Parathyroid adenoma (tissue), 2 donors: Measurements from ENCODE around the gene ABTB2.

Experiments
- H2AFZ ChIP-seq: fragments of 300-600 bp; sonication (generic); one replicate; pipeline ENCODE4 v1.7.0; 2017; ENCODE audit warnings: antibody characterized with exemption, mild to moderate bottlenecking
- H3K27ac ChIP-seq: fragments of 300-600 bp; sonication (generic); one replicate; pipeline ENCODE4 v1.7.0; 2017
- H3K27me3 ChIP-seq: fragments of 300-600 bp; sonication (generic); one replicate; pipeline ENCODE4 v1.7.0; 2017; ENCODE audit warnings: low read length; ENCODE audit not compliant: control insufficient read depth, insufficient read depth
- H3K36me3 ChIP-seq: fragments of 300-600 bp; sonication (generic); one replicate; pipeline ENCODE4 v1.7.0; 2017; ENCODE audit warnings: low read length; ENCODE audit not compliant: control insufficient read depth, insufficient read depth
- H3K4me1 ChIP-seq: fragments of 300-600 bp; sonication (generic); one replicate; pipeline ENCODE4 v1.7.0; 2017; ENCODE audit warnings: control low read depth
- H3K4me2 ChIP-seq: fragments of 300-600 bp; sonication (generic); one replicate; pipeline ENCODE4 v1.7.0; 2017; ENCODE audit warnings: low read length
- H3K4me3 ChIP-seq: fragments of 300-600 bp; sonication (generic); one replicate; pipeline ENCODE4 v1.7.0; 2017; ENCODE audit warnings: low read depth, low read length
- H3K79me2 ChIP-seq: fragments of 300-600 bp; sonication (generic); one replicate; pipeline ENCODE4 v1.7.0; 2017; ENCODE audit warnings: control low read depth
- H3K9ac ChIP-seq: fragments of 300-600 bp; sonication (generic); one replicate; pipeline ENCODE4 v1.7.0; 2017; ENCODE audit warnings: mild to moderate bottlenecking
- H3K9me3 ChIP-seq: fragments of 300-600 bp; sonication (generic); one replicate; pipeline ENCODE4 v1.7.0; 2017; ENCODE audit warnings: low read length; ENCODE audit not compliant: control insufficient read depth
- CTCF ChIP-seq: fragments of 300-600 bp; sonication (generic); IDR thresholded peaks from one replicate; pipeline ENCODE4 v1.7.0; 2017; ENCODE audit warnings: antibody characterized with exemption, mild to moderate bottlenecking
- donor health status: primary hyperparathyroidism.

The ABTB2 gene

GRCh38 chr11:34284156-34284555 is 73.7 kb downstream of the ABTB2 start:
- no peak for TF ChIP-seq CTCF
- Histone ChIP-seq H3K4me1 (no peaks in the 10 kb centered on the region), H3K79me2 (no peaks in the 10 kb centered on the region), H3K27ac (no peak overlapping the region), H2AFZ (no peak overlapping the region), H3K9ac (no peak overlapping the region), H3K27me3 (no peaks in the 10 kb centered on the region), H3K4me2 (no peak overlapping the region), H3K4me3 (no peak overlapping the region), H3K36me3 (no peaks in the 10 kb centered on the region), H3K9me3 (no peaks in the 10 kb centered on the region)

- Histone ChIP-seq H3K4me1 (no peaks in the 10 kb centered on the region), H3K4me2 (no peak overlapping the region), H2AFZ (no peak overlapping the region), H3K79me2 (no peaks in the 10 kb centered on the region), H3K4me3 (no peak overlapping the region), H3K36me3 (no peaks in the 10 kb centered on the region), H3K27me3 (no peaks in the 10 kb centered on the region), H3K9me3 (no peaks in the 10 kb centered on the region), H3K27ac (no peak overlapping the region), H3K9ac (no peak overlapping the region)
- TF ChIP-seq CTCF = no peak
Observed at GRCh38 chr11:34280945-34281872, 76.6 kb downstream of the ABTB2 start.

GRCh38 chr11:34278693-34279297 is 79.0 kb downstream of the ABTB2 start:
- no peaks in the 10 kb centered on the region for H3K36me3 ChIP-seq
- H2AFZ ChIP-seq = no peak overlapping the region
- H3K9me3 ChIP-seq = no peaks in the 10 kb centered on the region
- no peak overlapping the region for H3K4me3 ChIP-seq
- no peaks in the 10 kb centered on the region for H3K27me3 ChIP-seq
- H3K27ac ChIP-seq = no peak overlapping the region
- H3K4me2 ChIP-seq = no peak overlapping the region
- H3K9ac ChIP-seq = no peak overlapping the region
- H3K79me2 ChIP-seq = no peaks in the 10 kb centered on the region
- TF ChIP-seq CTCF = no peak
- H3K4me1 ChIP-seq = no peaks in the 10 kb centered on the region

- Histone ChIP-seq H3K9me3 (no peaks in the 10 kb centered on the region), H2AFZ (no peak overlapping the region), H3K4me3 (no peak overlapping the region), H3K27ac (no peak overlapping the region), H3K4me2 (no peak overlapping the region), H3K27me3 (no peaks in the 10 kb centered on the region), H3K36me3 (no peaks in the 10 kb centered on the region), H3K4me1 (no peaks in the 10 kb centered on the region), H3K79me2 (no peaks in the 10 kb centered on the region), H3K9ac (no peak overlapping the region)
- no peak for TF ChIP-seq CTCF
Observed at GRCh38 chr11:34278175-34278574, 79.6 kb downstream of the ABTB2 start.
